HG03064 (cell line): ENCODE data around the gene RAD9A.

Experiments used
- ATAC-seq: cut with Tn5 transposase; IDR thresholded peaks from one replicate; pipeline ENCODE4 v1.9.1; 2021; ENCODE audit warnings: low read depth; ENCODE audit not compliant: unreplicated experiment

Gene RAD9A

DNA sequence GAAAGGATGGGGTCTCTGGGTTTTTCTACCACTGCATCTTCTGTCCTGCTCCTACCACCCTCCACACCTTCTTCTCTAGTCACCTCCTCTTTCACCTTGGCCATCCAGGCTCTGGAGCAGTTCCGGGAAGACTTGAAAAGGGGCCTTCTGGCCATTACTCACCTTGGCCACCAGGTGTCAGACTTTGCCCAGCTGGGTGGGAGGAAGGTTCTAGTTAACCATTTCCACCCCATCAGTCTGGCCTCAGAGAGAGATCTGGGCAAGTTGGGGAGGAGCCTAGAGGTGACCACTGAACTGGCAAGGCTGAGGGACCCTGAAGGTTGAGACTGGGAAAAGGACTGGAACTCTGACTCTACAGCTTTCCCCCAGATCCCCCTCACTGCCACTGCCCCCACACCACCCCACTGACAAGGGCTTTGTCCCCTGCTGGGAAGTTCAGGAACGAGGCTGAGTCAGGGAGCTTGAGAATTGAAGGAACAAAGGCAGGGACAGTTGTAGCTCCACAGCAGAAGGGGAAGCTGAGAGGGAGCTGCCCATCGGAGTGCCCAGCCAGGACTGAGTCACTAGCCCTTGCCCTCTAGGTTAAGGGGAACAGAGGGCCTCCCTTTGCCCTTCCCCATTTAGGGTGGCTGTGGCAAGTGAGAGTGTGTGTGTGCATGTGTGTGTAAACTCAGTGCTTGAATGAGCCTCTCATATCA is 34.8 kb upstream of the RAD9A start:
- no peak for ATAC-seq

DNA sequence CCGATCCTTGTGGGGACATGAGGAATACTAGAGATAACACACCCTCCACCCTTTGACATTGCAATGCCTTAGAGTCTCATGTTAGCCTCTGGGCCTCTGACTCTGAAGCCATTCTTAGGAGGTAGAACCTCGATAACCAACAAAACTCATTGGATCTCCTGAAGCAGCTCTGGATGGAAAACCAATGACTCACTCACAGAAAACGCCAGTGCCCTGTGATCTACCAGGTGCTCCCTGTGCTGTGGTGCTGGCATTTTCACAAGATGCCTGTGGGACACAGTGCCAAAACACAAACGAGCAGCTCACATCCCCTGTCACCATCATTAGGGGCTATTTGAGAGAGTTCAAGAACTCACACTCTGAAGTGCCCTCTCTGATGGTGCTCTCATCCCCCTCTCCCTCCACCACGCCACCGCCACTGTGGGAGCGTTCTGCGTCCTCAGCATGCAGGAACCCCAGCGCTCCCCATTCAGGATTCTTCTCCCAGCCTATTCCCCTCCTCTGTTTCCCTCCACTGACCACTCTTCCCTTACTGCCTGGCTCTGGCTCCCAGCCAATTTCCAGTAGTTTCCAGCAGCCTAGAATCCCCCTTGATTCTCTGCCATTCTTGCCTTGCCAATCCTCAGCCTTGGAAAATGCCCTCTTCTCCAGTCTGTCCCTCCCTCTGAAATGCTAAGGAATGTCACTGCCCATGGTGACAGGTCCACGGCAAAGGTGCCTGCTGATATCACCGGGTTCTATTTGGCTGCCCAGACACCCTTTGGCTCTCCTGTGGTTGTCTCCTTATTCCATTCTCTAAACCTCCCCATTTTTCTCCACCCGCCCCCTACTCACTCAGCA is 33.7 kb upstream of the RAD9A start:
- no peak for ATAC-seq

DNA sequence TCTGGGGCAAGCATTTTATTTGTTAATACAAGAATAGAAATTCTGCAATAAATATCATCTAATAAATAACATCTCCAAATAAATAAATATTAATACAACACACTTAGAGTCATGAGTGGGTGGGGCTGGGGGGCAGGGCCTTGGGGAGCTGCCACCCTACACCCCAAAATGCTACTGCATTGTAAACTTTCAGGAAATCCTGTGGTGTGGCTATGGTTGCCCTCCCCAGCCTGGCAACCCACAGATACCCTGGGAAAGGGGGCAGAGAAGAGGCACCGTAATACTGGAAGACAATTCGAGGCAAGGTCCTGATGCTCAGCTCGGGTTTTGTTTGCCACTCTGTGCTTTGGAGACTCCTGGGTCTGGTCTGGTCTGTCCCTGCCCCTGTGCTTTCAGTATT is 27.6 kb upstream of the RAD9A start:
- ATAC-seq = no peak

DNA sequence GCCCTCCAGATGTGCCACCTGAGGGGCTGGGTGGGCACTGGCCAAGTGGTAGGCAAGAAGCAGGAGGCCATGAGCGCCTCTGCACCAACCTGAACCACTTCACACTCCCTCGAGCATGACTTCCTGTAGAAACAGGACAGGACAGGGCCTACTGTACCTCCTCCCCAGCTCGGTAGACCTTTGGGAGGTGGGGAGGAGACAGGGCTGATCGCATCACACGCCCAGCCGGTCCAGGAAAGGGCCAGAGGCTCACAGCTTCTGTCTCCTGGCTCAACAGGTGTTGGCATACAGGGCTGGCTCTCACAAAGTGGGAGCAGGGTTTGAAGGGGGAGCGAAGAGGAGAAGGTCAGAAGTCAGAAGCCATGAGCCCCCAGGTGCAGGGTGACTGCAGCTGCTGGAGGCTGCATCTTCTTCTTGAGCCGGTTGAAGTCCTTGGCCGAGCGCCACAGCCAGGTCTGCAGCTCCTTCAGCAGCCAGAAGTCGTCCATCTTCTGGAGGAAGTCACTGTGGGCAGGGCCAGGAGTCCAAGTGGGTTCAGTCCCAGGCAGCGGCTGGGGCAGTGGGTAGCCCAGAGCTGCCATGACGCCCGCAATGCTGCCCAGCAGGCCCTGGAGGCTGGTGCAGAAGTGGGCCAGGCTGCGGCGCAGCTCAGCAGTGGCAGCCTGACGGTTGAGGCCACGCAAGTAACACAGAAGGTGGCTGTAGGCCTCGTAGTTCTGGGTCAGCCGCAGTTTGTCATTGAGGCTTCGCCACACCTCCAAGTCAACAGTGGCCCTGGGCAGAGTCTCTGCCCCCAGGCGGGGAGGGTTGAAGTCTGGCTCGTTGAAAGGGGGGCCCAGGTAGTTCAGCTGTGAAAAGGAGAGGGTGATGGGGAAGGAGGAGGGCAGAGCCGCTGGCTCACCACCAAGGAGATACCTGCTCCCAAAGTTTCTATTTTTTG is 26.7 kb upstream of the RAD9A start:
- no peak for ATAC-seq

DNA sequence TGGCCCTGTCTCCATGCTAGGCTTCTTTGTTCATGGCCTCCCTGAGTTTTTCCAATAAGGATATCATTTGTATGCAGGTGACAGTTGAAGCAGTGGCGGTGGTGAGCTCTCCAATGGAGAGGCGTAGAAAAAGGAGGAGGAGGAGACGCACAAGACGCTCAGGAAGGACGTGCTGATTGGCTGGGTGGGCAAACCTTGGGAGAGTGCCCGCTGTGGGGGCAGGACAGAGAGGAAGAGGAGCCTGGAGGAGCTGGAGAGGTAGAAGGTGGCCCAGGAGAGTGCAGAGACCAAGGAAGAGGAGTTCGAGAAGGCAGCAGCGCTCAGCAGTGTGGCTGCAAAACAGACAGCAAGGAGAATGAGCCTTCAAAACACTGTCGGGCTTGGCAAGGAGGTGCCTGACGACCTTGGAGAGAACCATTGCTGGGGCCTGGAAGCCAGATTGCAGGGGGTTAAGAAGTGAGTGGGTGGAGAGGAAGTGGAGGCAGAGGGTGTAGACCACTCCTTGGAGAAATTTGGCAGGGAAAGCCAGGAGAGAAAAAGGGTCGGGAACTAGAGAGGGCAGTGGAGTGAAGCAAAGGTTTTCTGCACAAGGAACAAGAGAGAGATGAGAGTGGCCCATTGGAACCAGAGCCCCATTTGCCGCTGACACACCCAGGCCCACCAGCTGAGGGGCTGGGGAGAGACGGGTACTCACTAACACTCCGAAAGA is 25.9 kb upstream of the RAD9A start:
- no peak for ATAC-seq

DNA sequence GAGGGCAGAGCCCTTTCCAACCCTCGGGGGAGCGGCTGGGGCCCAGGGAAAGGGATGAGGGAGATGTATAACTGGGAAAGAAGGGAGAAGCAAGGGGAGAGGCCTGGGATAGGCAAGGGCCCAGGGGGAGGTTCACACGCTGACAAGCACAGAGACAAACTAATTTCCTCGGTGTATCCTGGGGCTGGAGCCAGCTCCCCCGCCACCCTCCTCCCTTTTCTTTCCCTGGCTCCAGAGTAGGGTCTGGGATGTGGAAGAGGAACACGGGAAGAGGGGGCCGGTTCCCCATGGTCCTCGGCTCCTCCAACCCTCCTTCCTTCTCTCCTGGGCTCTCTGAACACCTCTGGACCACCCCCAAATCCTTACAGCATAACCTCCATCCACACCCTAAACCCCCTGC is 25.2 kb upstream of the RAD9A start:
- no peak for ATAC-seq

DNA sequence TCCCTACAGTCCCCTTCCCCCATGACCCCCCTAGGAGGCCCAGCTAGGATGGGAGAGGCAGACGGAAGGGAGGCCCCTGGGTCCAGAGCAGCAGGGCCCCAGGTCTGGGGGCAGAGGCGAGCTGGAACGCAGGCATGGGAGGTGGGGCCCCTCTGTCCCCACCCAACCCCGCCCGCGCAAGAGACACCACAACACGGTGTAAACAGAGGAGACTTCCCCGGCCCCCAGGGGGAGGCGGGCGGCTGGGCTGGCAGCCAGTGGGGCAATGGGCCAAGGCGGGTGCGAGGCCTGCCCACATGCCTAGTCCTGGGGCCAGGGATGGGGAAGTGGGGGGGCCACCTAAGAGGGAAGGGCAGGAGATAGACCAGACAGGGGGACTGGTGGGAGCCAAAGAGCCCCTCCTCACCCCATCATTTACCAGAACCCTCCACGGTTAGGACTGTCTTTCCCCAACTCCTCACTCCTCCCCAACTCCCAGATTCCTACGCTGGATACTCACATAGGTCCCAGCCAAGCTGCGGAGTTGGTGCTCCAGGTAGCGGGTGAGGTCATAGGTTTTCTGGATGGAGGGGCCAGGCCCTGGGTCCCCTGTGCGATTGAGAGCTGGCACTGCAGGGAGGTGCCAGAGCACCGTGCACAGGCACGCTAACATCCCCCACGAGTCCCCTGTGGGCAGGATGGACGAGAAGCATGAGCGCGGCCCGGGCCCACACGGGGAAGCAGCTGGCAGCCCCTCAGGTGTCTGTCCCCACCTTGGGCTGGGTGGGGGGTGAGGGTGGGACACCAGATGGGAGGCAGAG is 24.6 kb upstream of the RAD9A start:
- no peak for ATAC-seq

DNA sequence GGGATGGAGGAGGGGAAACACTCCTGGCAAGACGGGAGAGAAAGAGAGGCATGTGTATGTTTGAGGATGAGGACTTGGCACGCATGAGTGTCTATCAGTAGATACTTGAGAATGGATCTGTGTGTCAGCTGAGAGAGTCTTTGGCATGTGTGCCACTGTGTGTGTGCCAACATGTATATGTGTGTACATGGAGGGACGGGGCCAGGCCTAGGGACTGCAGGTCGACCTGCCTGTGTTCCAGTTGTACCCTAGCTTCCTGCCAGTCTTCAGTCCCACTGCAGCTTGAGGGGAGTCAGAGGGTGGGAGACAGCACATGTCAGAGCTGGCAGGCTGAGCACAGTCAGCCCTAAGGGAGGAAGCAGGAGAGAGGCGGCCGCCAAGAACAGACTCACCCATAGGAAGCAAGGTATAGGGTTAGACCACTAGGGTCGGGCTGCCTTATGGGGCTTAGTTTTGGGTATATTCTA is 24.0 kb upstream of the RAD9A start:
- ATAC-seq = no peak

DNA sequence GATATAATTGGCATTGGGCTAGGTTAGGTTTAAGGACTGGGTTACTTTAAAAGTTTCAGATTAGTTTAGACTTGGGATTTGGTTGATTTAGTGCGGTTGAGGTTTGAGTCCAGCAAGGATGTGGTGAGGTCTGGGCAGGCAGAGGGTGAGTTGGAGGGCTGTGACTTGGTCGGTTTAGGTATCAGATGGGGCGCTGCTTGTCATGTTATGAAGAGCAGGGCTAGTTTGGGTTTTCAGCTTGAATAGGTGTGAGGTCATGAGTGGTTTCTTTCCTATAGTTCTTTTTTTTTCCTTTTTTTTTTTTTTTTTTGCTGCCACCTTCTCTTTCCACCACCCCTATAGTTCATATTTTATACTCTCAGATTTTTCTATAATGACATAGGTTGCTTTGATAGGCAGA is 23.2 kb upstream of the RAD9A start:
- no peak for ATAC-seq

DNA sequence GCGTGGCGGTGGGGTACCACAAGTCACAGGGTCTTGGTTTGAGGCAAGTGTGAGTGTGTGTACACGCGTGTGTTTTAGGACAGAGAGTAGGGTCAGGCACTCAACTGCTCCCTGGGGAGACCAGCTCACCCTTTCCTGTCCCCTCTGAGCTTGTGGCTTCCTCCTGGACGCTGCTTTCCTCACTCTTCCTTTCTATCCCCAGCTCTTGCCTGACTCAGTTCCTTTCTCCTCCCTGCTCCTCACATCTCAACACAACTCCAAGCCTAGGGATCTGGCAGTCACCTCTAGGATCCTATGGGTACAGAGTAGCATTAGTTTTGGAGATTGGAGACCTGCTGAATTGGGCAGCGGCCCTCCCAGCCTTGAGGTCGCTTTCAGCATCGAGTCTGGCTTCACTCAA is 22.5 kb upstream of the RAD9A start:
- ATAC-seq = no peak

DNA sequence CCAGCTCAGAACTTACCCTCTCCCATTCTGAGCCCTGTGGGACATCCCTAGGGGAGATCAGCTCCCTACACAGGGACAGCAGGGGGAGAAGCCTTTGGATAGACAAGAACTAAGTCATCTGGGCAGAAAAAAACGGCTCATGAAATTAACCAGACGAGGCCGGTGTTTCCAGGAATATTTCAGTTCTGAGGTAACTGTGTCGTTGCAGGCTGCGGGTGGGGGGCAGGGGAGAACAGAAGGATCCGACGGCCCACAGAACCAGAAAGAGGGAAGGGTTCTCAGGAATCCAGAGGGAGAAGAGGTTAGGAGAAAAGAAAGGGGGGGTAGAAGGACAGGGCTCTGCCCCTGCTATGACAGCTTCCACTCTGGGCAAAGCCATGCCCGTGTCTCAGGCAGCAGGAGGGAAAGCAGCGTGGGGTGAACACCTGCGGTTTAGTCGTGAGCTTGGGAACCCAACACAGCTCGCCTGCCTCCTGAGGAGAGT is 21.9 kb upstream of the RAD9A start:
- ATAC-seq = no peak

DNA sequence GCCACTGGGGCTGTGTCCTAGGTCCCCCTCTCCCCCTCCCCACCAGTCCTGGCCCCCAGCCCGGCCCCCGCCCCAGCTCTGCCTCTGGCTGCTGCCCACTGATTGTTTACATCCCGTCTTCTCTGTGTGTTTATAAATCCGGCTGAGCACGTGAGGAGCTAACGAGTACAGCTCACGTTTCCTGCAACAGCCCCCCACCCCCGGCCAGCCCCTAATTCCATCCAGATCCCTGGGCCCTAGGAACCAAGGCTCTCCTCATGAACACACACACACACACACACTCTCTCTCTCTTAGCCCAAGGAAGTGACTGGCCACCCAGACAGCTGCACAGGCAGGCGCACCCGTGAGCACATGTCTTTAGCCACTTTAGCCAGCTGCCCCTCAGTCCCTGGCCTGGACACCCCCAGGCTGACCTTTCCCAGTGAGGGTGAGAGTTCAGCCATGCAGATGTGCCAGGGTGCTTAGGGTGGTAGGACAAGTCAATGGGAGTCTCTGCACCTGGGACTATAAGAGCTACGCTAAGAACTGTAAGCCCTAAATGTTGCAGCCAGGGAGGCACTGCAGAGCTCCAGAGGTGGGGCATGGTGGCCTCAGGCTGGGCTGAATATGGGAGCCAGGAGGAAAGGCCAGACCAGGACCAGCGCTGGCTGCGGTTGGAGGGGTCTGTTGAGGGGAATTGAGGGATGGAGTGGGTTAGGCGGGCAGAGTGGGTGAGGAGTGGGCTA is 21.3 kb upstream of the RAD9A start:
- no peak for ATAC-seq

DNA sequence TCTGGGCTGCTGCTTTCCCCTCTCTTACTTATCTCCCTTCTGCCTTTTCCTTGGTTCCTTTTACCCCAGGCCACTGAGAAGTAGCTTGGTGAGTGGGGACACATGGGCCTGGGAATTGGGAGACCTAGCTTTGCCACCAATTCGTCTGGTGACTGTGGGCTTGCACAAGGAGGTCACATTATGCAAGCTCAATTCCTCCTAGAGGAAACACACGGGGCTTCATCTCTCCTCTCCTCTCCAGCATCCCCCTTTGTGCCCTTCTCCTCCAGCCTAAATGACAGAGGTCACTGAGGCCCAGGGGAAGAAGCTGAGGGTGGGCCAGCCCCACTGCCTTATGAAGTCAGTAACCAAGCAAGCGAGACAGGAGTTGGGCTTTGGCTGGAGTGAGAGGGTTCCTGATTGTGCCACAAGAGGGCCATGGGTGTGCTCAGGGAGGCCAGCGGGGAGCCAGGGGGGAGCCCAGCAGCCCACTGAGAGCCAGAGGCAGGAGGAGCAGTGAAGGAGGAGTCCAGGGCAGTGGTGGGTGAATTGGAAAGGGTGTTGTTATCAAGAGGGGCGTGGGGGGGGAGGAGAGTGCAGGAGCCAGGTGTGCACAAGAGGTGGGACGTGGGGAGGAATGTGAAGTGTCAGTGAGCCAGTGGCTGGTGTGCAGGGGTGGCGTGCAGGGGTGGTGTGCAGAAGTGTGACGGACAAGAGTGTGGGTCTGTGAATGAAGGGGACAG is 20.4 kb upstream of the RAD9A start:
- ATAC-seq = no peak

DNA sequence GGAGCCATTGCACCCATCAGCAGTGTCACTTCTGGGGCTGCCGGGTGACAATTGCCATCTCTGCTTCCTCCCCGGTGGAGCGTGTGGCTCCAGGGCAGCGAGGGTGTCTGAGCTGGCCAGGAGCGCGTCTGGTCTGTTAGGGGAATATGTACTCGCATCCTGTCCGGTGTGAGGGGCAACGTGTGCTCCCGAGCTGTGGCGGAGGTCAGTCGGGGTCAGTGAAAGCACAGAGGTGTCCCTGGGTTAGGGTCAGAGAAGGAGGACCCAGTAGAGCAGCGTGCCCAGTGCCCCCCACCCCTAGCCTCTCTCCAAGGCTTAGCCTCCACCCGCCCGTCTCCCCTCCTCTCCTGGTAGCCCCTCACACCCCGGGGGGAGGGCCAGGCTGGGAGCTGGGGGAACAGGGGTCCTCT is 19.9 kb upstream of the RAD9A start:
- no peak for ATAC-seq

DNA sequence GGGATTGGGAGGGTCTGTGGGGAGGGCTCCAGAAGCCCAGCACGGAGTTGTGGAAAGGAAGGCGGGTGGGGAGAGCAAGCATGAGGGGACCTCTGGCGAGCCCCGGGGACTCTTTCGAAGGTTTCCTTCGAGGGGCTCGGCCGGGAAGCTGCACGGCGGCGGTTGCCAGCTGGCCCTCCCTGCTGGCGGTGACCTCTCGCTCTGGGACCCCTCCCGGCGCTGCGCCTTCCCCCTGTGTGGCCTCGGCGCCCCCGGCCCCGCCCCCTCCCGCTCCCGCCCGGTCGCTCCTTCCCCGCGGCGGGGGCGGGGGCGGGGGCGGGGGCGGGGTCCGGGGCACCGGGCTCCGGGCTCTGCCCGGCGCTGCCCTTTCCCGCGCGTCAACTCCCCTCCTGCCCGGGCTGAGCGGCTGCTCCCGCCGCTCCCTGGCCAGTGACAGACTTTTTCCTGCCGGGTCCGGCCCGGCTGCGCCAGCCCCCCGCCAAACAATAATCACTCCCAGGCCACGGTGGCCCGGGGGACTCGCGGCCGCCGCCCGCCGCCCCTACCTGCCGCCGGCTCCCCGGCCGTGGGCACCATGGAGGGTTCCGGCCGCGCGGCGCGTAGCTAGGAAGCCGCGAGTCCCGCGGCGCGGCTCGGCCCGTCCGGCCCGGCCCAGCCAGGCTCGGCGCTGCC is 19.3 kb upstream of the RAD9A start:
- no peak for ATAC-seq

DNA sequence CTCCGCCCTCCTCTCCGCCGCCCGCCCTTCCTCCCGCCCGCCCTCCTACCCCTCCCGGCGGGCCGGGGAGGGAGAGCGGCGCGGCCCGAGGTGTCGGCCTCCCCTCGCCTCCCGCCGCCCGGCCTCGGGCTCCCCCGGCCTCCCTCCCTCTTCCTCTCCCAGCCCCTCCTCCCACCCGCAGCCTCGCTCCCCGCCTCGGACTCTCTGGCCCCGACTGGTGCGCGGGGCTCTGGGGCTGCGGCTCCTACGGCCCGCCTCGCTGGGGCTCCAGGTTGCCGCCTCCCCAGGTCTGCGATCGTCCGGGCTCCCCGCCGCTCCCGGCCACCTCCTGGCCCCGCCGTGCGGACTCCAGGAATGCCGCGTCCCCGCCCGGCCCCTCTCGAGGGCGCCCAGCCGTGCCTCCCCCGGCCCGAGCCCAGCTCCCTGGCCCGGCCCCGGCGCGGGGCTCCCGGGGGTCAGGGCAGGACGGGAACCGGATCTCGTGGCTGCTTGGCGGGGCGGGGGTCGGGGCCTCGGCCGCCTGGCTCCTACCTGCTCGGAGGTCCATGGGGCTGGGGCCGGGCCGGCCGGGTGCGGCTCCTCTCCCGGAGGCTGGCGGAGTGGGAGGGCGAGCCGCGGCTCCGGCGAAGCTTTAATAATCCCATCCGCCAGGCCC is 18.7 kb upstream of the RAD9A start, which contains the start of gene CLCF1:
TSS of gene CLCF1 (minus strand) at position 606 of the 655 bp plus-strand sequence. CDS start at position 547, 59 bp downstream.
- ATAC-seq = no peak
